ENCODE results near the gene TEX54. TPM values are rescaled to one million over a fixed set of nuclear protein-coding genes. Genes with fewer than 3 reads are reported as not detected.

The TEX54 gene
- total and polyA plus RNA-seq, 2 of the 13 experiments (the other 11 are each of a cell fraction or from before 2014, with no cell fraction given): not detected

DNA sequence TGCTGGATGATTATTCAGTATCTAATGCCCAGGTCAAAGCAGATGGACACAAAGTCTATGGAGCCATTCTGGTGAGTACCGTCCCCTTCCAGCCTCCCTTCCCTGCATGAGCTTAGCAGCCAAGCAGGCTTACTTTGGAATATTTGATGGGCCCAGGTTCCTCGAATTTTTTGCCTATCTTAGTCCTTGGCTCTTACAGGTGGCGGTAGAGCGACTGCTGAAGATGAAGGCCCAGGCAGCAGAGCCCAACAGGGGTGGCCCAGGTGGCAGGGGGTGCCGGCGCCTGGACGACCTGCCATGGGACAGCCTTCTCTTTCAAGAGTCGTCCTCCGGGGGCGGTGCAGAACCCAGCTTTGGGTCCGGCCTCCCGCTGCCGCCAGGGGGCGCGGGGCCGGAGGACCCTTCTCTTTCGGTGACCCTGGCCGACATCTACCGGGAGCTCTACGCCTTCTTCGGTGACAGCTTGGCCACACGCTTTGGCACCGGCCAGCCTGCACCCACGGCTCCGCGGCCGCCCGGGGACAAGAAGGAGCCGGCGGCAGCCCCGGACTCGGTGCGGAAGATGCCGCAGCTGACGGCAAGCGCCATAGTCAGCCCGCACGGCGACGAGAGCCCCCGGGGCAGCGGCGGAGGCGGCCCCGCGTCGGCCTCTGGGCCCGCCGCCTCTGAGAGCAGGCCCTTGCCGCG, 46.2 kb downstream of the TEX54 start (continued):
- TF ChIP-seq, protein P1, sequence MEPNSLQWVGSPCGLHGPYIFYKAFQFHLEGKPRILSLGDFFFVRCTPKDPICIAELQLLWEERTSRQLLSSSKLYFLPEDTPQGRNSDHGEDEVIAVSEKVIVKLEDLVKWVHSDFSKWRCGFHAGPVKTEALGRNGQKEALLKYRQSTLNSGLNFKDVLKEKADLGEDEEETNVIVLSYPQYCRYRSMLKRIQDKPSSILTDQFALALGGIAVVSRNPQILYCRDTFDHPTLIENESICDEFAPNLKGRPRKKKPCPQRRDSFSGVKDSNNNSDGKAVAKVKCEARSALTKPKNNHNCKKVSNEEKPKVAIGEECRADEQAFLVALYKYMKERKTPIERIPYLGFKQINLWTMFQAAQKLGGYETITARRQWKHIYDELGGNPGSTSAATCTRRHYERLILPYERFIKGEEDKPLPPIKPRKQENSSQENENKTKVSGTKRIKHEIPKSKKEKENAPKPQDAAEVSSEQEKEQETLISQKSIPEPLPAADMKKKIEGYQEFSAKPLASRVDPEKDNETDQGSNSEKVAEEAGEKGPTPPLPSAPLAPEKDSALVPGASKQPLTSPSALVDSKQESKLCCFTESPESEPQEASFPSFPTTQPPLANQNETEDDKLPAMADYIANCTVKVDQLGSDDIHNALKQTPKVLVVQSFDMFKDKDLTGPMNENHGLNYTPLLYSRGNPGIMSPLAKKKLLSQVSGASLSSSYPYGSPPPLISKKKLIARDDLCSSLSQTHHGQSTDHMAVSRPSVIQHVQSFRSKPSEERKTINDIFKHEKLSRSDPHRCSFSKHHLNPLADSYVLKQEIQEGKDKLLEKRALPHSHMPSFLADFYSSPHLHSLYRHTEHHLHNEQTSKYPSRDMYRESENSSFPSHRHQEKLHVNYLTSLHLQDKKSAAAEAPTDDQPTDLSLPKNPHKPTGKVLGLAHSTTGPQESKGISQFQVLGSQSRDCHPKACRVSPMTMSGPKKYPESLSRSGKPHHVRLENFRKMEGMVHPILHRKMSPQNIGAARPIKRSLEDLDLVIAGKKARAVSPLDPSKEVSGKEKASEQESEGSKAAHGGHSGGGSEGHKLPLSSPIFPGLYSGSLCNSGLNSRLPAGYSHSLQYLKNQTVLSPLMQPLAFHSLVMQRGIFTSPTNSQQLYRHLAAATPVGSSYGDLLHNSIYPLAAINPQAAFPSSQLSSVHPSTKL (CRISPR knock-in tag; IDR thresholded peaks at IDR 0.05): 0 out of 2 replicates have a peak, but pooled peaks have one; percentile 19
- 0 out of 2 replicates have a peak, but pooled peaks have one; percentile 14 for TF ChIP-seq ZNF616 (CRISPR knock-in tag; IDR thresholded peaks at IDR 0.05; ENCODE audit: low read depth)
- no peak for TF ChIP-seq SP1 (IDR thresholded peaks at IDR 0.05)
- TF ChIP-seq SP1 (CRISPR knock-in tag; IDR thresholded peaks at IDR 0.05): no peak; the same call in 1 of the 2 replicates
- TF ChIP-seq TRIM24 (CRISPR knock-in tag; IDR thresholded peaks at IDR 0.05): no peak
- no peak for TF ChIP-seq ZNF101 (CRISPR knock-in tag; IDR thresholded peaks at IDR 0.05; ENCODE audit: borderline replicate concordance, low read depth)
- TF ChIP-seq, protein P2, sequence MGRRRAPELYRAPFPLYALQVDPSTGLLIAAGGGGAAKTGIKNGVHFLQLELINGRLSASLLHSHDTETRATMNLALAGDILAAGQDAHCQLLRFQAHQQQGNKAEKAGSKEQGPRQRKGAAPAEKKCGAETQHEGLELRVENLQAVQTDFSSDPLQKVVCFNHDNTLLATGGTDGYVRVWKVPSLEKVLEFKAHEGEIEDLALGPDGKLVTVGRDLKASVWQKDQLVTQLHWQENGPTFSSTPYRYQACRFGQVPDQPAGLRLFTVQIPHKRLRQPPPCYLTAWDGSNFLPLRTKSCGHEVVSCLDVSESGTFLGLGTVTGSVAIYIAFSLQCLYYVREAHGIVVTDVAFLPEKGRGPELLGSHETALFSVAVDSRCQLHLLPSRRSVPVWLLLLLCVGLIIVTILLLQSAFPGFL (CRISPR knock-in tag; IDR thresholded peaks at IDR 0.05): no peak
- no peak for TF ChIP-seq GABPA (IDR thresholded peaks at IDR 0.05; ENCODE audit: low read depth, low read length)
- TF ChIP-seq GABPA (CRISPR knock-in tag; IDR thresholded peaks at IDR 0.05; ENCODE audit: low read depth): peak; percentile 40; the same call in 1 of the 2 replicates
- TF ChIP-seq, protein P3, sequence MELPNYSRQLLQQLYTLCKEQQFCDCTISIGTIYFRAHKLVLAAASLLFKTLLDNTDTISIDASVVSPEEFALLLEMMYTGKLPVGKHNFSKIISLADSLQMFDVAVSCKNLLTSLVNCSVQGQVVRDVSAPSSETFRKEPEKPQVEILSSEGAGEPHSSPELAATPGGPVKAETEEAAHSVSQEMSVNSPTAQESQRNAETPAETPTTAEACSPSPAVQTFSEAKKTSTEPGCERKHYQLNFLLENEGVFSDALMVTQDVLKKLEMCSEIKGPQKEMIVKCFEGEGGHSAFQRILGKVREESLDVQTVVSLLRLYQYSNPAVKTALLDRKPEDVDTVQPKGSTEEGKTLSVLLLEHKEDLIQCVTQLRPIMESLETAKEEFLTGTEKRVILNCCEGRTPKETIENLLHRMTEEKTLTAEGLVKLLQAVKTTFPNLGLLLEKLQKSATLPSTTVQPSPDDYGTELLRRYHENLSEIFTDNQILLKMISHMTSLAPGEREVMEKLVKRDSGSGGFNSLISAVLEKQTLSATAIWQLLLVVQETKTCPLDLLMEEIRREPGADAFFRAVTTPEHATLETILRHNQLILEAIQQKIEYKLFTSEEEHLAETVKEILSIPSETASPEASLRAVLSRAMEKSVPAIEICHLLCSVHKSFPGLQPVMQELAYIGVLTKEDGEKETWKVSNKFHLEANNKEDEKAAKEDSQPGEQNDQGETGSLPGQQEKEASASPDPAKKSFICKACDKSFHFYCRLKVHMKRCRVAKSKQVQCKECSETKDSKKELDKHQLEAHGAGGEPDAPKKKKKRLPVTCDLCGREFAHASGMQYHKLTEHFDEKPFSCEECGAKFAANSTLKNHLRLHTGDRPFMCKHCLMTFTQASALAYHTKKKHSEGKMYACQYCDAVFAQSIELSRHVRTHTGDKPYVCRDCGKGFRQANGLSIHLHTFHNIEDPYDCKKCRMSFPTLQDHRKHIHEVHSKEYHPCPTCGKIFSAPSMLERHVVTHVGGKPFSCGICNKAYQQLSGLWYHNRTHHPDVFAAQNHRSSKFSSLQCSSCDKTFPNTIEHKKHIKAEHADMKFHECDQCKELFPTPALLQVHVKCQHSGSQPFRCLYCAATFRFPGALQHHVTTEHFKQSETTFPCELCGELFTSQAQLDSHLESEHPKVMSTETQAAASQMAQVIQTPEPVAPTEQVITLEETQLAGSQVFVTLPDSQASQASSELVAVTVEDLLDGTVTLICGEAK (IDR thresholded peaks at IDR 0.05): no peak
- TF ChIP-seq, protein P3 (CRISPR knock-in tag; IDR thresholded peaks at IDR 0.05): 0 out of 2 replicates have a peak, but pooled peaks have one; percentile 3
- no peak for TF ChIP-seq RELA (CRISPR knock-in tag; IDR thresholded peaks at IDR 0.05)
- TF ChIP-seq CREM (IDR thresholded peaks at IDR 0.05): no peak
- TF ChIP-seq CREM (CRISPR knock-in tag; IDR thresholded peaks at IDR 0.05): no peak
- TF ChIP-seq, protein P4, sequence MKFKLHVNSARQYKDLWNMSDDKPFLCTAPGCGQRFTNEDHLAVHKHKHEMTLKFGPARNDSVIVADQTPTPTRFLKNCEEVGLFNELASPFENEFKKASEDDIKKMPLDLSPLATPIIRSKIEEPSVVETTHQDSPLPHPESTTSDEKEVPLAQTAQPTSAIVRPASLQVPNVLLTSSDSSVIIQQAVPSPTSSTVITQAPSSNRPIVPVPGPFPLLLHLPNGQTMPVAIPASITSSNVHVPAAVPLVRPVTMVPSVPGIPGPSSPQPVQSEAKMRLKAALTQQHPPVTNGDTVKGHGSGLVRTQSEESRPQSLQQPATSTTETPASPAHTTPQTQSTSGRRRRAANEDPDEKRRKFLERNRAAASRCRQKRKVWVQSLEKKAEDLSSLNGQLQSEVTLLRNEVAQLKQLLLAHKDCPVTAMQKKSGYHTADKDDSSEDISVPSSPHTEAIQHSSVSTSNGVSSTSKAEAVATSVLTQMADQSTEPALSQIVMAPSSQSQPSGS (CRISPR knock-in tag; IDR thresholded peaks at IDR 0.05): no peak
